Kidney epithelial cell (primary cell): ENCODE measurements around the gene NDUFS5. TPM values are rescaled to one million over a fixed set of nuclear protein-coding genes. Genes with fewer than 3 reads are reported as not detected.
"Not testable (repeated sequence)": the region's sequence is repeated elsewhere in the genome, so short reads cannot be mapped to it uniquely, and the experiment has no call there.

Experiments used
- DNase-seq: peaks from one replicate; pipeline ENCODE4 v3.0.0-alpha.2; 2010; ENCODE audit warnings: low read depth
- H3K27me3 ChIP-seq: 2 replicates; pipeline ENCODE4 v1.6.0; 2011; ENCODE audit warnings: low read length; ENCODE audit not compliant: control insufficient read depth, insufficient read depth
- H3K36me3 ChIP-seq: 2 replicates; pipeline ENCODE4 v1.5.1; 2011; ENCODE audit warnings: low read length; ENCODE audit not compliant: control insufficient read depth, insufficient read depth
- H3K4me3 ChIP-seq: 2 replicates; pipeline ENCODE4 v1.5.1; 2011; ENCODE audit warnings: low read depth, mild to moderate bottlenecking, control low read depth, low read length
- total RNA-seq: library from RNA; depleted of rRNA; stranded (reverse); fragments of >200 nt; gene quantifications from 2 replicates; pipeline ENCODE4 v1.2.3, GENCODE V29; 2015
- TF ChIP-seq, protein P1 (sequence below): IDR thresholded peaks from 2 replicates; pipeline ENCODE4 v1.5.1; 2011; ENCODE audit warnings: mild to moderate bottlenecking, moderate library complexity, low read length, control low read depth, inconsistent platforms; ENCODE audit not compliant: insufficient read depth, poor library complexity, severe bottlenecking

Gene NDUFS5
- total RNA-seq, 1 donor from 2014 or later: 403 TPM

DNA sequence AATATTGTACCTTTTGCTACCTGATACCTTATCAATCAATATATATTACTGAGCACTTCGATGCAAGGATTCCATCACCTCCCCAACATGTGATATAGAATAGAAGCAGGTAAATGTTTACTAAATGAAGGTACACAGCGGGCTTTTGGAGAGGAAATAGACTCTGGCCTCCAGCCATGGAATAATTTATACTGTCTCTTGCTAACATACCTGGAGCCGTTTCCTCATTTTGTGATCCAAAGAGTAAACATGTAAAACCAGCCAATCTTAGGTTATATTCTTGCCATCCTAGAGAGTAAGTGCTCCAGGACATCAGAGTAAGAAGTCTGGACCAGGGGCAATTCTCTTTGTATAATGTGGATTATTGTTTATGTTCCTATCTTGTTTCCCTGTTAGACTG lies 39.4 kb downstream of the NDUFS5 start:
- TF ChIP-seq, protein P1, sequence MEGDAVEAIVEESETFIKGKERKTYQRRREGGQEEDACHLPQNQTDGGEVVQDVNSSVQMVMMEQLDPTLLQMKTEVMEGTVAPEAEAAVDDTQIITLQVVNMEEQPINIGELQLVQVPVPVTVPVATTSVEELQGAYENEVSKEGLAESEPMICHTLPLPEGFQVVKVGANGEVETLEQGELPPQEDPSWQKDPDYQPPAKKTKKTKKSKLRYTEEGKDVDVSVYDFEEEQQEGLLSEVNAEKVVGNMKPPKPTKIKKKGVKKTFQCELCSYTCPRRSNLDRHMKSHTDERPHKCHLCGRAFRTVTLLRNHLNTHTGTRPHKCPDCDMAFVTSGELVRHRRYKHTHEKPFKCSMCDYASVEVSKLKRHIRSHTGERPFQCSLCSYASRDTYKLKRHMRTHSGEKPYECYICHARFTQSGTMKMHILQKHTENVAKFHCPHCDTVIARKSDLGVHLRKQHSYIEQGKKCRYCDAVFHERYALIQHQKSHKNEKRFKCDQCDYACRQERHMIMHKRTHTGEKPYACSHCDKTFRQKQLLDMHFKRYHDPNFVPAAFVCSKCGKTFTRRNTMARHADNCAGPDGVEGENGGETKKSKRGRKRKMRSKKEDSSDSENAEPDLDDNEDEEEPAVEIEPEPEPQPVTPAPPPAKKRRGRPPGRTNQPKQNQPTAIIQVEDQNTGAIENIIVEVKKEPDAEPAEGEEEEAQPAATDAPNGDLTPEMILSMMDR: no peak
- DNase-seq: no peak
- Histone ChIP-seq H3K27me3 (no peaks in the 10 kb centered on the region), H3K36me3 (no peaks in the 10 kb centered on the region), H3K4me3 (no peak overlapping the region)

DNA sequence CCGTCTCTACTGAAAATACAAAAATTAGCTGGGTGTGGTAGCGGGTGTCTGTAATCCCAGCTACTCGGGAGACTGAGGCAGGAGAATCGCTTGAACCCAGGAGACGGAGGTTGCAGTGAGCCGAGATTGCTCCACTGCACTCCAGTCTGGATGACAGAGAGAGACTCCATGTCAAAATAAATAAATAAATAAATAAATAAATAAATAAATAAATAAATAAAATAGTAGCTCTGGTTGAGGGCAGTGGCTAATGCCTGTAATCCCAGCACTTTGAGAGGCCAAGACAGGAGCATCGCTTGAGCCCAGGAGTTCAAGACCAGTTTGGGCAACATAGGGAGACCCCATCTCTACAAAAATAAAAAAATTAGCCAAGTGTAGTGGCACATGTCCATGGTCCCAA lies 42.1 kb downstream of the NDUFS5 start:
- not testable (repeated sequence) for H3K36me3 ChIP-seq, H3K4me3 ChIP-seq, H3K27me3 ChIP-seq, DNase-seq

DNA sequence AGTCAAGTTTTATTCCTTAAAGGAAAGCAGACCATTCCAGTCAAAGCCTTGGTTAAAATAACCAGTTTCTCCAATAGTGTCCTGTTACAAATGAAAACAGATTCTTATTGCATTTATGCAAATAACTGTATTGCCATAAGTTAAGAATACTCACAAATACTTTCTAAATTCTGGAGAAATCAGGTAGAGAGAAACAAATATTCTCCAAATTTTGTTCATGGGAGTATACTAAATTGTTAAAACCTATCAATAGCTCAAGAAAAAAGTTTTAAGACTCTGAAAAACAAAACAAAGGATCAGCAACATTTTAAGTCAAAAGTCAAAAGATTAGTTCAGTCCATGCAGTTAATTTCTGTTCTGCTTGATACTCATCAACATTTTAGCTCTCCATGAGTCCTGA lies 45.4 kb downstream of the NDUFS5 start:
- not testable (repeated sequence) for H3K36me3 ChIP-seq, H3K27me3 ChIP-seq, H3K4me3 ChIP-seq, DNase-seq

DNA sequence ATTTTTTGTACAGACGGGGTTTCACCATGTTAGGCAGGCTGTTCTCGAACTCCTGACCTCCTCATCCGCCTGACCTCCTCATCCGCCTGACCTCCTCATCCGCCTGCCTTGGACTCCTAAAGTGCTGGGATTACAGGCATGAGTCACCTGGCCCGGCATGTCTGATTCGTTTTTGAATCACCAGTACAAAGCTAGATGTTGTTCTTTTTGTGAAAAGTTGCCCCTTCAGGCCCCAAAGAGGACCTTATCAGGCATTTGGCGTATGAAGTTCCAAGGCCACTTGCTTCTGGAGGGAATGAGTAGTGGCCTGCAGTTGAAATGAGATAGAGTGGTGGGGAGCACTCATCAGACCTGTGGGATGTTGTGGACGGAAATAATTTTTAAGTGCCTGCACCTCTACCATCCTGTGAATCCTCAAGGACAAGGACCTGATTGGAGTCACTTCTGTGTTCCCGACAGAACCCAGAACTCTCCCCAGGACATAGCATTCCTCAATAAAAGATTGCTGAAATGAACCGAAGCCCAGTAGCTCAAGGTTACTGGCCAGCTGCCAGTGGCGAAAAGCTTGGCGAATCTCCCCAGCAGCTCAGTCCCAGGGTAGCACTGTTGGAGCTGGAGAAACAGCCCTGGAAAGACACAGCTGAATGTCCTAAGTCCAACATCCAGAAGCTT lies 50.1 kb downstream of the NDUFS5 start:
- Histone ChIP-seq H3K27me3 (no peaks in the 10 kb centered on the region), H3K4me3 (no peak overlapping the region), H3K36me3 (no peaks in the 10 kb centered on the region)
- DNase-seq: no peak
- TF ChIP-seq, protein P1: no peak

DNA sequence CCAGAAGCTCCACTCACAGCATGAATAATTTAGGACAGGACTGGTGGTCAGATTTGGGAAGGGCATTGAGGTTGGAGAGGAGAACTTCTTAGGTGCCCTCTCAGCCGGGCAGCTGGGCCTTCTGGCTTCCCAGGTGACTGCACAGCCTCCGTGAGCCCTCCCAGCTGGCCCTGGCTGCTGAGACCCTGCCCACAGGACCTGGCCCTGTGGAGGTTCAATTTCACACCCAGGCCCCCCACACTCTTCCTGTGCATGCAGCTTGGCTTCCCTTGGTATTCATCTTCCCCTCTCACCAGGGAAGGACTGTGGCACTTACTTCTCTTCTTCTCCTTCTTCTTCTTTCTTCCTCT lies 50.6 kb downstream of the NDUFS5 start:
- TF ChIP-seq, protein P1: no peak
- DNase-seq: no peak

DNA sequence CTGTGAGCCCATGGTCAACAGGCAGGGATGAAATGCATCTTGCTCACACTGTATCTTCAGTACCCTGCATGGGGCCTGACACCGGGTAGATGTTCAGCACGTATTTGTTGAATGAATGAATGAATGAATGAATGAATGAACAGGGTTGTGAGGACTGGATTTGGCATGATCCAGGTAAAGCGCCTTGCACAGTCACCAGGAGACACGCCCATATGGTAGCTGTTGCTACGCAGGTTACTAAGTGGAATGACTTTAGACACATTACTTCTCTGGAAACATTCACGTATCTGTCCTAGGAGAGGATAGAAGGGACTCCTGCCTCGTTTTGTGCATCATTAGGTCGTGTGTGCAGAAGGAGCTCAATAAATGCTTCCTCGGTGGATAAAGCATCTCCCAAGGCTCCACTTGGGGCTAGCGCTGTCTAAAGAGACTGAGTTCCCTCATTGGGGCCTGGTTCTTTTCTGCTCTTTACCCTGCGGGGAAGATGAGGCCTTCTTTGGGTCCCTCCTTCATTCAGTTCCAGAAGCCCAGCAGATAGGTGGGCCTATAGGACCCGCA lies 54.2 kb downstream of the NDUFS5 start:
- TF ChIP-seq, protein P1: no peak

More for the DNA sequence above, 50.6 kb downstream of the NDUFS5 start:
- Histone ChIP-seq H3K4me3 (no peak overlapping the region), H3K36me3 (no peaks in the 10 kb centered on the region), H3K27me3 (no peaks in the 10 kb centered on the region)

DNA sequence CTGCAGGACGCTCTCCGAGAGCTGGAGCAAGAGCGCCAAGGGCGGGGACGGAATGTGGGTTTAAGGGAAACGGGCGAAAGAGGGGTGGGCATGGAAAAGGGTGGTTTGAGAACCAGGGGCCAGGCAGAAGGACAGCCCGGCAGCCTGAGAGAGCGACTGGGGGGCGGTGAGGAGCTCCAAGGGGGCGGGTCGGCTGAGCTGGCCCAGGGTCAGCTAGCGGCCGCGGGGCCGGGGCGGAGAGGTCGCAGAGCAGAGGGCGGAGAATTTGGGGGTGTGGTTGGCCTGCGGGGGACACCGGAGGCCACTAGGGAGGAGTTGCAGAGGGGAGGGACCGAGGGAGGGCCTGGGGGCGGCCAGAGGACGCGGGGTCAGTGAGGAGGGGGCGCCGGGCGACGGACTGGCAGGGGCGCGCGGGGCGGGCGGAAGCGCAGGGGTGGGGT lies 54.7 kb downstream of the NDUFS5 start:
- DNase-seq: no peak
- TF ChIP-seq, protein P1: no peak
- peaks cover 16% of the 10 kb centered on the region for H3K27me3 ChIP-seq
- no peaks in the 10 kb centered on the region for H3K36me3 ChIP-seq
- peak overlapping the region; percentile 42 for H3K4me3 ChIP-seq

More for the DNA sequence above, 54.2 kb downstream of the NDUFS5 start:
- no peak overlapping the region for H3K4me3 ChIP-seq
- DNase-seq: no peak
- H3K36me3 ChIP-seq: no peaks in the 10 kb centered on the region
- H3K27me3 ChIP-seq: peaks cover 16% of the 10 kb centered on the region
